NOMO-1 treated with DMSO at 0.1 percent for 48 hours (cell line): ENCODE measurements around the gene PLCG1.

Experiments used
- DNase-seq: peaks from one replicate; lab custom pipeline; 2025; ENCODE audit not compliant: unreplicated experiment; lab: John Stamatoyannopoulos, UW

Gene PLCG1

DNA sequence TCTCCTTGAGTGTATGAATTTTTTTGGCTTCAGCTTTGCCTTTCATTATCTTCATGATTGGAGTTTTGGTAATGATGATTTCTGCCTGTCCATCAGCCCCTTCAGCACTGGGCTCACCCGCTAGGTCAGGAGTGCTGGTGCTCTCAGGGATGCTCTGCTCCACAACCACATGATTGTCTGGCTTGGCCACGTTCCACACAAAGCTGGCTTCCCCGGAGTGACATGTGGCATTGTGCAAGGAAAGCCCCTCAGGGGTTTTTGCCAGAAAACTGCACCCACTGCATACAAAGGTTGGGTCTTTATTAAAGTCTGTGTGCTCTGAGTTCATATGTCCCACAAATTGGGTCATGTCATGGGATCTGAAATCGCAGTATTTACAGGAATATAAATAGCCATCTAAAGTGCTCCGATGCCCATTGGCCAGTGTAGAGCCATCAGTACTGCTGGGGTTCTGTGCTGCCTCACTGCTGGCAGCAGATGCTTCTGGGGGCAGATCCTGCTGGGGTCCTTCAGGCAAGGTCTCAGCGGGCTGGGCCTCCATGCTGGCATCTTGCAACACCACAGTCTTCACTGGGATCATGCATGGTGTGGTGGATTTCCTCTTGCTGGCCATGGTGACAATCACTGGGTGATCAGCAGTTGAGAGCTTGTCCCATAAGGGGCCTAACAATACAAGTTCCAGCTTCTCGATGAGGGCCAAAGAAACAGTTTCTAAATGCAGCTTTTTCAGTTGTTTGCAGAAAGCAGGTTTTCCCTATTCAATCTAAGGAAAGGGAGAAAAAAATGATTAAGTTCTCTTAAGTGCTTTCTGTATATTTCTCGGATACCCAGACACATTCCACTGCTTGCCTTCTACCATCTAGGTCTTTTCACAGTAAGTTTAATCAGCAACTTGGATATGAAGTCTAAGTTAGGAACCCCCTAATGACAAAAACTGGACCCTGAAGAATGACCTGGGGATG lies 67.2 kb downstream of the PLCG1 start:
- no peak for DNase-seq

DNA sequence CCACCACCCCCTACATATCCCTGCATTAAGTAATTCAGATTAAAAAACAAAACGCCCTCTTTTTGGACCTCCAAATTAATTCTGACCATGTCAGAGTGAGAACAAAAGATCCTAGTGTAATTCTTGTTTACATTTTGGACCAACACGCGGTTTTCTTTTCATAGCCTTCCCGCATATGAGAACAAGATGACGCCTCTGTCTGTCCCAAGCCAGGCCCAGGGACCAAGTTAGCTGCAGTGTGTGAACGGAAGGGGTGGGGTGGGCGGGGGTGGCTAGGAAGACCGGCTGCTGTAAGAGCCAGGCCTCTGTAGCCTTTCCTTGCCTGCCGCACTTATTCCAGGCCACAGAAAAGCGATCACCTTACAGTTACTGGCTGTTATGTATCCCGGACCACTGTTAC lies 68.0 kb downstream of the PLCG1 start:
- no peak for DNase-seq

DNA sequence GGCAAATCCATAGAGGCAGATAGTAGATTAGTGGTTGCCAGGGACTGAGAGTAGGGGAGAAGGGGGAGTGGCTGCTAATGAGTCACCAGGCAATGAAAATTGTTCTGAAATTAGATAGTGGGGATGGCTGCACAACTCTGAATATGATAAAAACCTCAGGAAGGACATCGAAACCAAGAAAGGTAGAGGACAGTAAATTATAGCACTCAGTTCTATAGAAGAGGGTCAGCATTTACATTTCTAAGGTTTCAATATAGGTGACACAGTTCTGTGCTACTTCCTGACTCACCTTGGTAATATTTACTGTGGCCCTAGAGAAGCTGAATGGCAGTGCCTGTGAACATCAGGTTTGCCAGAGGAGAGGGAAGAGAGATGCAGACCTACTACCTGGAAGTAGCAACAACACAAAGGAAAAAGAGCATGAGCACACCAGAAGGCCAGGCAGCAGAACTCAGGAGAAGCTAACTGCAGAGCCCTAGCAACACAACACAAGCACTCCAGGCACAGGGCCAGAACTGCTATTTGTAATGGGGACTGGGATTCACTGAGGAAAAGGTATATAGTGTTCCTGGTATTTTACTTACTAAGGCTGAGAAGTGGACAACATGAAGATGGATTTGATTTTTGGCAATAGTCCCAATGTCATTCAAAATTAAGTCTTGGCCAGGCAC lies 75.9 kb downstream of the PLCG1 start:
- no peak for DNase-seq

DNA sequence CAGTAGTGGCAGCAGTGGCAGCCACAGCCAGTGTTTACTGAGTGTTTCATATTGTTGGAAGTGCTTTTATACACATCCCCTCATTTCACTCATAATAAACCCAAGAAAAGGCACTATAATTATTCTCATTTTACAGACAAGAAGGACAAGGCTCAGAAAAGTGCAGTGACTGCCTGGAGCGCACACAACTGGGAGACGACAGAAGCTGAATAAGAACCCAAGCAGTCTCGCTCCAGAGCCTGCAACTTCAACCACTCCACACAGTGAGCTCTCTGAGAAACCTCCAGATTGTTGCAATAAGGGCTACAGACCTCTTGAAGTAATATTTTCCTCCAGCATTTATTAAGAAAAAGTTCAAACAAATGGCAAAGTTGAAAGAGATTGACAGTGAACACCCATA lies 76.9 kb downstream of the PLCG1 start:
- no peak for DNase-seq

DNA sequence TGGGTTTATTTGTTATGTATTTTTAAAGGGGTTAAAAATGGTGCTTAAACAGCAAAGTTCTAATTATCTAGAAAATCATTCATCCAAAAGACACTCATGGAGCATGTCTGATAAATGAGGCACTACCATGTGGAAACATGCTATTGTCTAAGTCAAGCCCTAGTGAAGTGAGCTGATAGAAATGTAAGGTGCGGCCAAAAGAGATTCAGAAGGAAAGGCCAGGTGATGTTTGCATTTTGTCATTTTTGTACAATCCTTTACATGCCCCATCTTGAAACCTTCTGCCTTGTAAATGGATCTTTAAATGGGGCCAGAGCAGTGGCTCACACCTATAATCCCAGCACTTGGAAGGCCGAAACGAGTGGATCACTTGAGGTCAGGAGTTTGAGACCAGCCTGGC lies 77.3 kb downstream of the PLCG1 start:
- DNase-seq, result no peak

DNA sequence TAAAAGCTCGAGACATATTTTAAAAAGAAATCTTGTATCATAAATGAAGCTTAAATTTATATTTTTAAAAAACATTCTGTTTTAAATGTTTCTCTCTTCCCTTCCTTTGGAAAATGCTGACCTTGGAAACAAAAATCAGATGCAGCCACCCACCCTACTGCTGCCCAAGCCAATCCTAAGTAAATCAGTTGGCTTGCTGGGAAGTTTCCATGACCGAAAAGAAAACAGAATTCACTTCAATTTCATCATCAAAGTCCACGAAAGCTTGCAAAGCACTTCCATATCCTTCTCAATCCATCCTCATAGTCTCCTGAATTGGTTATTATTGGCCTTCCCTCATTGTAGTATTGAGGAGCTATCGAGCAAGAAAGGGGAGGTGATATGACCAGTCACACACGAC lies 80.1 kb downstream of the PLCG1 start:
- DNase-seq, result no peak

DNA sequence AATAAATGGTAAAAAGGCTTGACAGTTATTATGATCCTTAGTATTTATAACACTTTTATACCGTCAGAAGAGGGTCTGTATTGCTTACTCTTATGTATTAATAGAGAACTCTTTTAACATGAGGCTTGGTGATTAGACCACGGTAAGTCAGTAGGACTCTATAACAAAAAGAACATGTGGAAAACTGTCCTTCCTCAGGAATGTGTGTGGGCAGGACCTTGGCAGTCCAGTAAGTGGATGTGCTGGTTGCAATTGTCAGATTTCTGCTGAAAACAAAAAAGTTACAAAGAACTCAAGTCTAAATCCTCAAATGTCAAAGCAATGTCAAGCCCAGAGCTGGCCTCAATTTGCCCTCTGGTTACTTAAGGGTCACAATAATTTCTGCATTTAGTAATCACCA lies 81.1 kb downstream of the PLCG1 start:
- no peak for DNase-seq

DNA sequence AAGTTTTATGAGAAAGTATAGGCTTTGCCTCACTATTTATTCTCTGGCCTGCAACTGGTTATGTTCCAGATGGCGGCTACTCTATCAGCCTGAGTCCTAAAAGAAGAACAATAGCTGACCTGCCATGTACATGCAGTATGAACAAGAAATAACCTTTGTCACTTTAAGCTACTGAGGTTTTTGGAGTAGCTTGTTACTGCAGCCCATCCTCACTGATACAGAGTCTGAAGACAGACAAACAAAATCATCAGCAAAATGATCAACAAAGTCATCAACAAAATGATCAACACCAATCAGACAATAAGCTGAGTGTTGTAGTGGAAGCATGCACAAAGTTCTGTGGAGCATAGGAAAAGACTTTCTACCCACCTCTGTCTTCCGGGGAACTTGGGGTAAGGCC lies 82.5 kb downstream of the PLCG1 start:
- DNase-seq, result no peak

DNA sequence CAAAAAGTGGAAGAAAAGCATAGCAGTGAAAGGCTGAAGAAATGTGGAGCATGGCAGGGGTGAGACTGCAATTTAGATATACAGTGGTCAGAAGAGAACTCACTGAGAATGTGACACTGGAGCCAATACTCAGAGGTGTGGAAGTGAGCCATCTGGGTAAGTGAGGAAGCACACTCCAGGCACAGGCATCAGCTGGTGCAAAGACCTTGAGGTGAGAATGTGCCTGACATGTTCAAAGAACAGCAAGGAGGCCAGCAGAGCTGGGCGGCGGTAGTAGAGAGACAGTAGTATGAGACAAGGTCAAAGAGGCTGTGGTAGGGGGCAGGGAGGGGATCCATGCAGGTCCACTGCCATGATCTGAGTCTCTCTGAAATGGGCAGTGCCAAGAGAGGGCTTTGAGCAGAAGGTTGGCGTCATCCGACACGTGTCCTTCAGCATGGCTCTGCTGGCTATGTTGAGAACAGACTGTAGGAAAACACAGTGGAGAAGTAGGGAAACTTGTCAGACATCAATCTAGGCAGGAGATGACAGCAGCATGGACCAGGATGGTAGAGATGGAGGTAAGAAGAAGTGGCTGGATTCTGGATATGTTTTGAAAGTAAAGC lies 84.4 kb downstream of the PLCG1 start:
- DNase-seq, result no peak

DNA sequence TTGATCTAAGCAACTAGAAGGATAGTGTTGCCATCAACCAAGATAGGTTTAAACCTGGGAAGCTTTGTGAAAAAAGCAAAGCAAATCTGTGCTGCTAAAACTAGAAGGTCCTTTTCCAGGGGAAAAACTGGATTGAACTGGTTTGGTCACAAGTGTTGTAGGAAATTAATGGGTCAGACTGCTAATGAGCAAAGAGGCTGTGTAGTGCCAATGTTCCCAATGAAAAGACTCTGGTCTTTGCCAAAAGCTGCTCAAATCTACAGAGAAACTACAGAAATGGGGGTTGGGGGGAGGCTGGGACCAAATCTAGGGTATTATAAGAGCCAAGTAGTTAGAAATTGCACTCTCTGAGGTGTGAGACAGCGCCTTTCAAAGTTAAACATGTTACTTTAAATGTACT lies 85.0 kb downstream of the PLCG1 start:
- no peak for DNase-seq

DNA sequence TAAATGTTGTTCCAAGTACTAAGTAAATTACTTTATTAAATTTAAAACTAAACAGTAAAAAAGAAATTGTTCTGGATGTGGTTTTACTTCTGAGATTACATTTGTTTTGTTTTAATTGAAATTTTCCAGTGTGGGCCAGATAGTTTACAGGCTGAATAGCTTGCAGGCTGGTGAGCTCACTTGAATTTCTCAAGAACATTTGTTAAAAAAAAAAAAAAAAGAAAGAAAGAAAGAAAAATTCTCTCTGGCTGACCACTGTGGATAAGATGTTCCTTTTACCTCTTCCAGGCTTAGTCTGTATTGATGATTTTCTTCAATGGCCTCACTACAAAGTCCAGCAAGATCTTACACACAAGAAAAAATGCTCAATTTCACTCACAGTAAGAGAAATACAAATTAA lies 85.4 kb downstream of the PLCG1 start:
- no peak for DNase-seq

DNA sequence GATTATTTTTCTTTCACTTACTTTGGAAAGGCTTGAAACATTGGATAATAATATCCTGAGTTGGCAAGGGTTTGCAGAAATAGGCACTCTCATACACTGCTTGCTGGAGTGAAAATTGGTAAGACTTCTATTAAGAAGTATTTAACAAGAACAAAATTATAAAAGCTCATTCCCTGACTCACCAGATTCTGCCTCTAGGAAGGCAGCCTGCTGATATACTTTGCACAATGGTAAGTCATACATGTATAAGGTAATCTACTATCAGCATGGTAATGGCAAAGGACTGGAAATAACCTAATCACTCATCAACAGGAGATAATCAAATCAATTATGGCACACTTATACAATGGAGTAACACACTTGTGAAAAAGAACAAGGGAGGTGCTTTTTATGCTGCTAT lies 85.8 kb downstream of the PLCG1 start:
- no peak for DNase-seq

DNA sequence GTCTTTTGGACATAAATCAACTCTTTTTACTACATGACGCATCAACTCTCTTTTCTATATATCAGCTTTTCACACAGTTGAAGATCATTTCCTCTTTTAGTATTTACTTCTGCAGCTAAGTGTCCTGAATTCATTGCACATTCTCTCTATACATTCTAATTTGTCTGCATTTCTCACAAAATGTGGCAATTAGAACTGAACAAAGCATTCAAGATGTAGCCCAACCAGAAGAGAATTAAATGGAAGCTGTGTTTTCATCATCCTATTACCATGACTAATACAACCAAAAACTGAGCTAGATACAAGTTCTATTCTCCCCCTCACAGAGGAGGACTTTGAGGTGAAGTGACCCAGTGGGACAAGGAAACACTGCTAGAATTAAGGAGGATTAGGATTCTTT lies 86.9 kb downstream of the PLCG1 start:
- DNase-seq, result peak; percentile 86

DNA sequence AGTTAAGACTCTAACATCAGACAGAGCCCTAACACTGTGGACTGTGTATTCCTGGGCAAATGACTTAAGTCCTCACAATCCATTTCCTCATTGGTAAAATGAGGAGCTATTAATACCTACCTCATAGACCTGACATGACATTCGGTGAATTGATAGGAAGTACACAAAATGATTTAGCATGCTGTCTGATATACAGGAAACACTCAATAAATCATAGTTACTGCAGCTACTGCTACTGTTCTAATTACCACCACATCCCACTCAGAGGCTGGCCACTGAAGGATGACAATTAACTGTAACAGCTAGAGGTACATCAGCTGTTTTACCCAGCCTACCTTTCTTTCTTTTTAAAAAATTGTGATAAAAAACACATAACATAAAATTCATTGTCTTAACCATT lies 87.7 kb downstream of the PLCG1 start:
- DNase-seq, result peak; percentile 92

DNA sequence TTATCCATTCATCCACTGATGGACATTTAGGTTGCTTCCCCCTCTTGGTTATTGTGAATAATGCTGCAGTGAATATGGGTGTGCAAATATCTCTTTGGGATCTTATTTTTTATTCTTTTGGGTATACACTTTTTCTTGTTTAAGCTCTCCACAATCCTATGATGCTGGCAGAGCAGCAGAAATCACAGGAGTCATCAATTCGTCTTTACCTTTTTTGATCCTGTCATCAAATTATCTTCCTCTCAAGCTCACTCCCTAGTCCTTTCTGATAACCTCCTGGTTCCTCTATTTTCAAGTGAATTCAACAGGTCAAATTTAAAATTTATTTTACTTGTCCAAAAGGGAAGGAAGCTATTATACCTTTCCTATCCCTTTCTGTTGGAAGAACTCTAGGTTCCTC lies 89.1 kb downstream of the PLCG1 start:
- DNase-seq, result no peak
